Lung (tissue), 12 donors: ENCODE measurements around the gene DDRGK1. TPM values are rescaled to one million over a fixed set of nuclear protein-coding genes. Genes with fewer than 3 reads are reported as not detected.

Experiments
- ATAC-seq: fragments of 200-7000 bp; cut with Tn5 transposase; one replicate; pipeline ENCODE4 v1.9.1; 2020; ENCODE audit warnings: moderate number of reproducible peaks; ENCODE audit not compliant: insufficient read depth, low FRiP score
- DNase-seq, 3 donors: peaks; one replicate each; pipeline ENCODE4 v3.0.0-alpha.2; 2013 to 2017
- H3K27ac ChIP-seq, 2 donors: one replicate each; pipeline ENCODE4 v1.5.1; 2013; ENCODE audit warnings: mild to moderate bottlenecking in 2 of 2, moderate library complexity in 2 of 2, control low read depth in 1 of 2, inconsistent platforms in 1 of 2, low read depth in 1 of 2, low read length in 1 of 2
- H3K27me3 ChIP-seq, 3 donors: one replicate each; pipeline ENCODE4 v1.5.1; 2013; ENCODE audit warnings: low read length in 2 of 3; ENCODE audit not compliant: control insufficient read depth in 3 of 3, insufficient read depth in 3 of 3
- H3K36me3 ChIP-seq, 4 donors: one replicate each; pipeline ENCODE4 v1.5.1; 2013; ENCODE audit warnings: low read length in 4 of 4, mild to moderate bottlenecking in 1 of 4, moderate library complexity in 1 of 4; ENCODE audit not compliant: control insufficient read depth in 4 of 4, insufficient read depth in 4 of 4
- H3K4me1 ChIP-seq, 5 donors: one replicate each; pipeline ENCODE4 v1.5.1; 2013; ENCODE audit warnings: low read length in 5 of 5, mild to moderate bottlenecking in 2 of 5, moderate library complexity in 1 of 5; ENCODE audit not compliant: control insufficient read depth in 5 of 5, insufficient read depth in 5 of 5
- H3K4me3 ChIP-seq: one replicate; pipeline ENCODE4 v1.5.1; 2013; ENCODE audit warnings: mild to moderate bottlenecking, control low read depth, moderate library complexity
- H3K9ac ChIP-seq, 2 donors: one replicate each; pipeline ENCODE4 v1.5.1; 2013; ENCODE audit warnings: low read length in 2 of 2, control low read depth in 1 of 2; ENCODE audit not compliant: insufficient read depth in 1 of 2
- H3K9me3 ChIP-seq, 4 donors: one replicate each; pipeline ENCODE4 v1.5.1; 2013; ENCODE audit warnings: low read length in 3 of 4, mild to moderate bottlenecking in 1 of 4, moderate library complexity in 1 of 4; ENCODE audit not compliant: control insufficient read depth in 4 of 4, insufficient read depth in 3 of 4
- WGBS, 2 donors: extraction: QIAGEN DNeasy Blood & Tissue Kit; methylation state at CpG; one replicate each; pipeline ENCODE4 v1.1.7; 2013; 5-methylcytosine and 5-hydroxymethylcytosine counted together
- polyA plus RNA-seq, 2 donors: library from polyadenylated mRNA; stranded (reverse); fragments of 200-250 nt; gene quantifications; one replicate each; pipeline ENCODE4 v1.2.1, GENCODE V29; 2013
- total RNA-seq, 2 donors: library from RNA; depleted of rRNA in 1 of 2; stranded (reverse); fragments of >200 nt in 1 of 2; gene quantifications; one replicate each; pipeline ENCODE4 v1.2.1, GENCODE V29; 2014 to 2021
- TF ChIP-seq, protein P1 (sequence below): IDR thresholded peaks from 2 replicates; pipeline ENCODE4 v1.5.1; 2012; ENCODE audit warnings: mild to moderate bottlenecking; ENCODE audit errors: control extremely low read depth, extremely low read depth
- donor health status: control.
- donor health status: control.
- donor health status: Bipolar disorder and iron deficiency.
- donor health status: healthy.
- donor health status: DM: yes; HTN: yes; CAD: no.

DDRGK1 gene
- total and polyA plus RNA-seq, 4 donors: 44.3 to 95.1 (median 85.9) TPM

DNA sequence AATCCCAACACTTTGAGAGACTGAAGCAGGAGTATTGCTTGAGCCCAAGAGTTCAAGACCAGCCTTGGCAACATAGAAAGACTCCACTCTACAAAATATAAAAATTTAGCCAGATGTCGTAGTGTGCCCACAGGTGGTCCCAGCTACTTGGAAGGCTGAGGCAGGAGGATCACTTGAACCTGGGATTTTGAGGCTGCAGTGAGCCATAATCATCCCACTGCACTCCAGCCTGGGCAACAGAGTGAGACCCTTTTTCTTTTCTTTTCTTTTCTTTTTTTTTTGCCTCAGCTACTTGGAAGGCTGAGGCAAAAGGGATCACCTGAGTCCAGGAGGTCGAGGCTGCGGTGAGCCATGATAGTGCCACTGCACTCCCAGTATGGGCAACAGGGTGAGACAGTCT lies 62.7 kb downstream of the DDRGK1 start:
- H3K9ac ChIP-seq: no peak overlapping the region
- H3K27ac ChIP-seq: no peak overlapping the region
- TF ChIP-seq, protein P1, sequence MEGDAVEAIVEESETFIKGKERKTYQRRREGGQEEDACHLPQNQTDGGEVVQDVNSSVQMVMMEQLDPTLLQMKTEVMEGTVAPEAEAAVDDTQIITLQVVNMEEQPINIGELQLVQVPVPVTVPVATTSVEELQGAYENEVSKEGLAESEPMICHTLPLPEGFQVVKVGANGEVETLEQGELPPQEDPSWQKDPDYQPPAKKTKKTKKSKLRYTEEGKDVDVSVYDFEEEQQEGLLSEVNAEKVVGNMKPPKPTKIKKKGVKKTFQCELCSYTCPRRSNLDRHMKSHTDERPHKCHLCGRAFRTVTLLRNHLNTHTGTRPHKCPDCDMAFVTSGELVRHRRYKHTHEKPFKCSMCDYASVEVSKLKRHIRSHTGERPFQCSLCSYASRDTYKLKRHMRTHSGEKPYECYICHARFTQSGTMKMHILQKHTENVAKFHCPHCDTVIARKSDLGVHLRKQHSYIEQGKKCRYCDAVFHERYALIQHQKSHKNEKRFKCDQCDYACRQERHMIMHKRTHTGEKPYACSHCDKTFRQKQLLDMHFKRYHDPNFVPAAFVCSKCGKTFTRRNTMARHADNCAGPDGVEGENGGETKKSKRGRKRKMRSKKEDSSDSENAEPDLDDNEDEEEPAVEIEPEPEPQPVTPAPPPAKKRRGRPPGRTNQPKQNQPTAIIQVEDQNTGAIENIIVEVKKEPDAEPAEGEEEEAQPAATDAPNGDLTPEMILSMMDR: no peak
- no peak for ATAC-seq
- no peaks in the 10 kb centered on the region for H3K4me1 ChIP-seq
- DNase-seq: no peak
- H3K9me3 ChIP-seq: peaks cover 0 to 5% (median 0%) of the 10 kb centered on the region in 4 donors
- no peaks in the 10 kb centered on the region for H3K27me3 ChIP-seq
- 97 to 98% methylated on average over 3 of the region's 3 CpGs for WGBS, 2 donors
- no peak overlapping the region for H3K4me3 ChIP-seq
- H3K36me3 ChIP-seq: peaks cover 0 to 9% (median 4%) of the 10 kb centered on the region in 4 donors

Other genes starting within 250 kb of the DDRGK1 start
- under 1 TPM in 1 of 2 donors, not detected in 1; 0.46 TPM for gene GNRH2, start 161.1 kb downstream of the DDRGK1 start, total RNA-seq
- gene GNRH2, start 161.1 kb downstream of the DDRGK1 start, polyA plus RNA-seq: under 1 TPM; 0.14 to 0.16 TPM
- gene MRPS26, start 158.6 kb downstream of the DDRGK1 start, total RNA-seq: 10 to 100 TPM; 29.8 to 47.1 TPM
- gene MRPS26, start 158.6 kb downstream of the DDRGK1 start, polyA plus RNA-seq: 10 to 100 TPM; 67.5 to 67.8 TPM
- not detected for gene OXT, start 133.1 kb downstream of the DDRGK1 start, total RNA-seq
- not detected for gene OXT, start 133.1 kb downstream of the DDRGK1 start, polyA plus RNA-seq
- gene AVP, start 120.0 kb downstream of the DDRGK1 start, total RNA-seq: not detected
- not detected for gene AVP, start 120.0 kb downstream of the DDRGK1 start, polyA plus RNA-seq
- gene FASTKD5, start 44.8 kb downstream of the DDRGK1 start, total RNA-seq: 10 to 100 TPM; 14.8 to 16.4 TPM
- gene FASTKD5, start 44.8 kb downstream of the DDRGK1 start, polyA plus RNA-seq: 10 to 100 TPM in 1 of 2 donors, 1 to 10 TPM in 1; 8.6 to 12.4 TPM
- gene UBOX5, start 44.8 kb downstream of the DDRGK1 start, total RNA-seq: 1 to 10 TPM; 5.5 to 6.3 TPM
- 1 to 10 TPM; 4.0 TPM for gene UBOX5, start 44.8 kb downstream of the DDRGK1 start, polyA plus RNA-seq
- gene LZTS3, start 31.1 kb downstream of the DDRGK1 start, total RNA-seq: 10 to 100 TPM; 13.9 to 18.6 TPM
- gene LZTS3, start 31.1 kb downstream of the DDRGK1 start, polyA plus RNA-seq: 10 to 100 TPM in 1 of 2 donors, 1 to 10 TPM in 1; 8.8 to 12.4 TPM
- 10 to 100 TPM; 32.7 to 65.0 TPM for gene ITPA, start 4.8 kb upstream of the DDRGK1 start, total RNA-seq
- 10 to 100 TPM; 67.2 to 95.8 TPM for gene ITPA, start 4.8 kb upstream of the DDRGK1 start, polyA plus RNA-seq
- gene SLC4A11, start 34.5 kb upstream of the DDRGK1 start, total RNA-seq: 1 to 10 TPM in 1 of 2 donors, under 1 TPM in 1; 0.40 to 8.8 TPM
- gene SLC4A11, start 34.5 kb upstream of the DDRGK1 start, polyA plus RNA-seq: 1 to 10 TPM; 2.8 to 6.5 TPM
- 10 to 100 TPM; 17.1 to 26.1 TPM for gene DNAAF9, start 203.0 kb upstream of the DDRGK1 start, total RNA-seq
- 1 to 10 TPM; 5.9 to 6.1 TPM for gene DNAAF9, start 203.0 kb upstream of the DDRGK1 start, polyA plus RNA-seq